Stimulated activated CD8-positive, alpha-beta memory T cell treated with anti-CD3 and anti-CD28 coated beads, Interleukin-7, amount 100 ng/mL, for 4 hours (primary cell): ENCODE measurements around the gene PM20D1.
A peak's percentile ranks its signal among the peaks of the same experiment; 100 is the strongest.
"Not testable (repeated sequence)": the region's sequence is repeated elsewhere in the genome, so short reads cannot be mapped to it uniquely, and the experiment has no call there.

Experiments used
- DNase-seq, 2 donors: peaks; one replicate each; pipeline ENCODE4 v3.0.0-alpha.2; 2020; ENCODE audit warnings: low read depth in 2 of 2

PM20D1 gene, protein sequence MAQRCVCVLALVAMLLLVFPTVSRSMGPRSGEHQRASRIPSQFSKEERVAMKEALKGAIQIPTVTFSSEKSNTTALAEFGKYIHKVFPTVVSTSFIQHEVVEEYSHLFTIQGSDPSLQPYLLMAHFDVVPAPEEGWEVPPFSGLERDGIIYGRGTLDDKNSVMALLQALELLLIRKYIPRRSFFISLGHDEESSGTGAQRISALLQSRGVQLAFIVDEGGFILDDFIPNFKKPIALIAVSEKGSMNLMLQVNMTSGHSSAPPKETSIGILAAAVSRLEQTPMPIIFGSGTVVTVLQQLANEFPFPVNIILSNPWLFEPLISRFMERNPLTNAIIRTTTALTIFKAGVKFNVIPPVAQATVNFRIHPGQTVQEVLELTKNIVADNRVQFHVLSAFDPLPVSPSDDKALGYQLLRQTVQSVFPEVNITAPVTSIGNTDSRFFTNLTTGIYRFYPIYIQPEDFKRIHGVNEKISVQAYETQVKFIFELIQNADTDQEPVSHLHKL

DNA sequence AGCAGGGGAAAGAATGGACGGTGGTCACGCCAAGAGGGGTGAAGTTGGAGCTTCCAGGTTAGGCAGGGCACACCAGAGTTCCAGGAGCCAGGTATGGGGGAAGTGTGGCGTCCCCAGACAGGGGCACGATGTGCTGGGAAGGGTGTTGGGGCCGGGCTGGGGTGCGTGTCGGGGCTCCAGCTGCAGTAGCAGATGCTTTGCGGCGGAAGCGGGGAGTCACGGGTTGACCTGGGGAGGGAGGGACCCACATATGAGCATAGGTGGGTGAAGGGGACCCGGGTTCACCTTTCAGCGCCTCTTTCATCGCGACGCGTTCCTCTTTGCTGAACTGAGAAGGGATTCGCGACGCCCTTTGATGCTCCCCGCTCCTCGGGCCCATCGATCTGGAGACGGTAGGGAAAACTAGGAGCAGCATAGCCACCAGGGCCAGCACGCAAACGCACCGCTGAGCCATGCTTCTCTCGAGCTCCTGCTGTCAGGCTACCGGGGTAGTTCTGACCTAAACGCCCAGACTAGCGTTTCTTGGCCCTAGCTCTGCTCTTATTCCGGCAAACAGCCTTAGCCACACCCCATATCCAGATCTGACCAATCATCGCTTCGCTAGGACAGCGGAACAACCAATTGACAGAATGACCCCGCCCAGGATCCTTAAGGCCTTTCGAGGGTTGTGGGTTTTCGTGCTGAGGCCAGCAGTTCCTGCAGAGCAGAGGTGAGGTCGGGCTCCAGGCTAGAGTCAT lies at the start of gene PM20D1:
PM20D1 (minus strand) TSS at position 514 of the 737 bp plus-strand sequence; CDS start at position 454, 60 bp downstream.
- peak; percentile 69 to 76 for DNase-seq

DNA sequence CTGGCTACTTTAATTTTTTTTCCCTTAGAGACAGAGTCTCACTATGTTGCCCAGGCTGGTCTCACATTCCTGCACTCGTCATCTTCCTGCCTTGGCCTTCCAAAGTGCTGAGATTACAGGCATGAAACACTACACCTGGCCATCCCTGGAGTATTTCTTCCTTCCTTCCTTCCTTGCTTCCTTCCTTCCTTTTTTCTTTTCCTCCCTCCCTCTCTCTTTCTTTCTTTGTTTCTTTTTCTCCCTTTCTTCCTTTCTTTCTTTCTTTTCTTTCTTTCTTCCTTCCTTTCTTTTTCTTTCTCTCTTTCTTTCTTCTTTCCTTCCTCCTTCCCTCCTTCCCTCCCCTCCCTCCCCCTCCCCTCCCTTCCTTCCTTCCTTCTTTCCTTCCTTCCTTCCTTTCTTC lies 46.4 kb upstream of the PM20D1 start:
- no peak for DNase-seq

DNA sequence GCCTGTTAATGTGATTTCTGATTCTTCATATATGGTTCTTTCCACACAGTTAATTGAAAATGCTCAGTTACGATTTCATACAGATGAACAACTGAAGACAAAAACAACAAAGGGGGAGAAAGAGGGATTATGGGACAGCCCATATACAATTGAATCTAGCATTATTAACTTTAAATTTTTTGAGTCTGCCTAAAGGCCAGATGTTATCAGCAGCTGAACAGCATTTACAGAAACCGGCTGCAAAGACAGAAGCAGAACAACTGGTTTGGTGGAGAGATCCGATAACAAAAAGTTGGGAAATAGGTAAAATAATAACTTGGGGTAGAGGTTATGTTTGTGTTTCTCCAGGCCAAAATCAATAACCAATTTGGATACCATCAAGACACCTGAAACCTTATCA lies 44.2 kb upstream of the PM20D1 start:
- not testable (repeated sequence) for DNase-seq

DNA sequence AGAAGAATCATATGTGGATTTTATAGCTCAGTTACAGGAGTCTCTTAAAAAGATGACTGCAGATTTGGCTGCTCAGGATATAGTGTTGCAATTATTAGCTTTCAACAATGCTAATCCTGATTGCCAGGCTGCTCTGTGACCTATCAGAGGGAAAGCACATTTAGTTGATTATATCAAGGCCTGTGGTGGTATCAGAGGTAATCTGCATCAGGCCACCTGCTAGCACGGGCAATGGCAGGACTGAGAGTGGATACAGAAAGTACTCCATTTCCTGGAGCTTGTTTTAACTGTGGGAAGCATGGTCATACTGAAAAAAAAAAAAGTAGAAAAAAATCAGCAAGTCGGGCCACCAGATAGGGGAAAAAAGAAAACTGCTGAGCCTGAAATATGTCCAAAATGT lies 42.2 kb upstream of the PM20D1 start:
- DNase-seq, result not testable (repeated sequence)

DNA sequence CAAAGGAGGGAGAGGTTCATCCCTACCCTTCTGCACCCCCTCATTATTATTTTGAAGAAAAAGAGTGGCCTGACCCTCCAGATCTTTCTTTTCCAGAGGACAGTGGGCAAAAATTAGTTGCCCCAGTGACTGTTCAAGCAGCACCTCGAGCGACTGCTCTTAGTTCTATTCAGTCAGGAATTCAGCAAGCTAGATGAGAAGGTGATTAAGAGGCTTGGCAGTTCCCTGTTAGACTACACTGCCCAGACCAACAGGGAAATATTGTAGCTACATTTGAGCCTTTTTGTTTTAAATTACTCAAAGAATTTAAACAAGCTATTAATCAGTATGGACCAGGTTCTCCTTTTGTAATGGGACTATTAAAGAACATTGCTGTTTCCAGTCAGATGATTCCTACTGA lies 41.5 kb upstream of the PM20D1 start:
- not testable (repeated sequence) for DNase-seq

DNA sequence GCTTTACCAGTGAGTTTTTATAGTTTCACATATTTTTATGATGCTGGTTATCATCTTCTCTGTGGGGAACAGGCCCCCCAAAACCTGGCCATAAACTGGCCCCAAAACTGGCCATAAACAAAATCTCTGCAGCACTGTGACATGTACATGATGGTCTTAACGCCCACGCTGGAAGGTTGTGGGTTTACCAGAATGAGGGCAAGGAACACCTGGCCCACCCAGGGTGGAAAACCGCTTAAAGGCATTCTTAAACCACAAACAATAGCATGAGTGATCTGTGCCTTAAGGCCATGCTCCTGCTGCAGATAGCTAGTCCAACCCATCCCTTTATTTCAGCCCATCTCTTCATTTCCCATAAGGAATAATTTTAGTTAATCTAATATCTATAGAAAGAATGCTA lies 40.7 kb upstream of the PM20D1 start:
- DNase-seq, result not testable (repeated sequence)

DNA sequence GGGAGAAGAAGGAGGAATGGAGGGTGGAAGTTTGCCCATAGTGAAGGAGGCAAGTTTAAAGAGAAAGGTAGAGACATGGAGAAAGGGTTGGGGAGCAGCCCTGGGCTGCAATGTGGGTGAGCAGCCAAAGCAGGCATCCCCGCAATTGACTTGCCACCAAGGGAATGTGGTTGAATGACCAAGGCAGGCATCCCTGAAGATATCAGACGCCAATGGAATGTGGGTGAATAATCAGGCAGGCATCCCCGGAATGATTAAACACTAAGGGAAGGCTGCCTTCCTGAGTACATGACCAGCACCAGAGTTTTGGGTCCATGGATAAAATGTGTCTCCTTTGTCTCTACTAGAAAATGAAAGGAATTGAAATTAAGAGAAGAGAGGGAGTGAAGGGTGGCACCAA lies 39.8 kb upstream of the PM20D1 start:
- not testable (repeated sequence) for DNase-seq

DNA sequence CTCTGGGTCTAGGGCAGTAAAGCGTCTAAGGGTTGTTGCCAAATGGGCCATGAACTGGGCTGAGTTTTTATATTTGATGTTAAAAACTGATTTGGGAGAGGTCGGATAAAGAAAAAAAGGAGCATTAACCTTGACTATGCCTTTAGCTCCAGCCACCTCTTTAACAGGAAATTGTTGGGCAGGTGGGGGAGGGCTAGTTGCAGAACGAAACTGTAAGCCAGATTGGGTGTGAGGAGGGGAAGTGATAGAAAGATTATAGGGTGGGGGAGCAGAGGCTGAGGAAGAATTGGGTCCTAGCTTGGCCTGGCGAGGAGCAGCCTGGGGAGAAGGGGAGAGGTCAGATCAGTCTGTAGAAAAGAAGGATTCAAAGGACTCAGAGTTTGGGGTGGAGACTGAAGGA lies 39.1 kb upstream of the PM20D1 start:
- DNase-seq, result not testable (repeated sequence)

DNA sequence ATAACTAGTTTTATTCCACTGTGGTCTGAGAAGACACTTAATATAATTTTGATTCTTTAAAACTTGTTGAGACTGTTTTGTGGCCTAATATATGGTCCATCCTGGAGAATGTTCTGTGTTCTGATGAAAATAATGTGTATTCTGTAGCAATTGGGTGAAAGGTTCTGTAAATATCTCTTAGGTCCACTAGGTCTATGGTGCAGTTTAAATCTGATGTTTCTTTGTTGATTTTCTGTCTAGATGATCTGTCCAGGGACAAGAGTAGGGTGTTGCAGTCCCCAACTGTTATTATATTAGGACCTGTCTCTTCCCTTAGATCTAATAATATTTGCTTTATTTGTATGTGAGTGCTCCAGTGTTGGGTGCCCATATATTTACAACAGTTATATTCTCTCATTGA lies 33.9 kb upstream of the PM20D1 start:
- DNase-seq, result no peak

DNA sequence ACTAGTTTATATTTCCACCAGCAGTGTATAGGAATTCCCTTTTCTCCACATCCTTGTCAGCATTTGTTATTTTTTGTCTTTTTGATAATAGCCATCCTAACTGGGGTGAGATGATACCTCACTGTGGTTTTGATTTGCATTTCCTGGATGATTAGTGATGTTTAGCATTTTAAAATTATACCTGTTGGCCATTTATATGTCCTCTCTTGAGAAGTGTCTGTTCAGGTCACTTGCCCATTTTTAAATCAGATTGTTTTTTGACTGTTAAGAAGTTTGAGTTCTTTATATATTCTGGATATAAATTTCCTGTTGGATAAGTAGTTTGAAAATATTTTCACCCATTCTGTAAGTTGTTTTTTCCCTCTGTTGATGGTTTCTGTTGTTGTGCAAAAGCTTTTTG lies 31.0 kb upstream of the PM20D1 start:
- DNase-seq, result no peak

DNA sequence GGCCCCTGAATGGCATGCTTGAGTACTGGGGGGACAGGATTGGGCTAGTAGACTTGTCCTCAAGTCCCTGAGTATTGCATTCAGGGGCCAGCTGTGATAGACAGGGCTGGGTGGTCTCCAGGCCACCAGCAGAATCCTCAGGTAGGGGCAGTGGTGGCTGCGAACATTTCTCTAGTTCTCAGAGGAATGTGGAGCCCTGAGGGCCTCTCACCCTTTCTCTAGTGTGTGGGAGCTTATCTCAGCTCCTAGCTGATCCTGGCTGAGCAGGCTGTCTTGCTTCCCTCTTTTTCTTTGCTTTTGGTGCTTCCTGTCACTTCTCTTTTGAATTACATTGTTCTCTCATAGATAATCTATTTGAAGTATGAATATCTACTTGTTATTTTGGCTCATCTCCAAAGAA lies 30.0 kb upstream of the PM20D1 start:
- DNase-seq, result no peak

DNA sequence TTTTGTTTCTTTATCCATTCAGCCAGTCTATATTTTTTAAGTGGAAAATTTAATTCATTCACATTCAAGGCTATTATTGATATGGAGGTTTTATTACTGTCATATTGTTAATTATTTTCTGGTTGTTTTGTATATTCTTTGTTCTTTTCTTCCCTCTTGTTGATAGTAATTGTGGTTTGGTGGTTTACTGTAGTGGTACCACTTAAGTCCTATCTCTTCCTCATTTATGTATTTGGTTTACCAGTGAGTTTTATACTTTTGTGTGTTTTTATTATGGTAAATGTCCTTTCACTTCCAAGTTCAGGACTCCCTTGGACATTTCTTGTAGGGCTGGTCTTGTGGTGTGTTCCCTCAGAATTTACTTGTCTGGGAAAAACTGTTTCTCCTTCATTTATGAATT lies 28.1 kb upstream of the PM20D1 start:
- no peak for DNase-seq

DNA sequence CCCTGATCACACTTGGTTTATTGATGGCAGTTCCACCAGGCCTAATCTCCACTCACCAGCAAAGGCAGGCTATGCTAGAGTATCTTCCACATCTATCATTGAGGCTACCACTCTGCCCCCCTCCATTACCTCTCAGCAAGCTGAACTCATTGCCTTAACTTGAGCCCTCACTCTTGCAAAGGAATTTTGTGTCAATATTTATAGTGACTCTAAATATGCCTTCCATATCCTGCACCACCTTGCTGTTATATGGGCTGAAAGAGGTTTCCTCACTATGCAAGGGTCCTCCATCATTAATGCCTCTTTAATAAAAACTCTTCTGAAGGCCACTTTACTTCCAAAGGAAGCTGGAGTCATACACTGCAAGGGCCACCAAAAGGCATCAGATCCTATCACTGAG lies 23.2 kb upstream of the PM20D1 start:
- DNase-seq, result not testable (repeated sequence)

DNA sequence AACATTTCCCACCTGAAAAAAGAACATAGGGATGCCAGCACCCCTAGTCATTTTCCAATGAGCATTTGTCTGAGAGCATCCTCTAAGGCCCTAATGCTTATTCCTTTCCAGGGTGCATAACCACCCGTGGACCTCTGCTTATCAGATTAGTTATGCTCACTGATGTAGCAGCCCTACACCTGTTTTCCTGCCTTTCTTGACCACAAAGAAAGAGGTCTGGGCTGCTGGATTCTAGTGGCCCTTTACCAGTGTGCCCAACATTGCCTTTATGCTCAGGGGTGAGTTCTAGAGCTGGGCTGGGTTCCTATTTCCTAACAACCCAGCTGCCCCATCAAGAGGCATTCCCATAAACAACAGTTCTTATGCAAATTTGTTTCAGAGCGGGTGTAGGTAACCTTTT lies 20.3 kb upstream of the PM20D1 start:
- no peak for DNase-seq

DNA sequence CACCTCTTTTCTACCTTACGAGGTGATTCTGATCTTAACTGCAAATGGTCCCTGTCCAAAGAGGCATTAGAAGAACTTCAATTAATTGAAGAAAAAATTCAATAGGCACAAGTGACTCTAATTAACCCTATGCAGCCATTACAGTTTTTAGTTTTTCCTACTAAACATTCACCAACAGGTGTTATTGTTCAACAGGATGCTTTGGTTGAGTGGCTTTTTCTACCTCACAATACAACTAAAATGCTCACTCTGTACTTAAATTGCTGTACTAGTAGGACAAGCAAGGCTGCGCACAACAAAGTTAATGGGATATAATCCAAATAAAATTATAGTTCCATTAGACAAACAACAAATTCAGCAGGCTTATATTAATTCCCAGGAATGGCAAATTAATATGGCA lies 11.6 kb upstream of the PM20D1 start:
- DNase-seq, result no peak

DNA sequence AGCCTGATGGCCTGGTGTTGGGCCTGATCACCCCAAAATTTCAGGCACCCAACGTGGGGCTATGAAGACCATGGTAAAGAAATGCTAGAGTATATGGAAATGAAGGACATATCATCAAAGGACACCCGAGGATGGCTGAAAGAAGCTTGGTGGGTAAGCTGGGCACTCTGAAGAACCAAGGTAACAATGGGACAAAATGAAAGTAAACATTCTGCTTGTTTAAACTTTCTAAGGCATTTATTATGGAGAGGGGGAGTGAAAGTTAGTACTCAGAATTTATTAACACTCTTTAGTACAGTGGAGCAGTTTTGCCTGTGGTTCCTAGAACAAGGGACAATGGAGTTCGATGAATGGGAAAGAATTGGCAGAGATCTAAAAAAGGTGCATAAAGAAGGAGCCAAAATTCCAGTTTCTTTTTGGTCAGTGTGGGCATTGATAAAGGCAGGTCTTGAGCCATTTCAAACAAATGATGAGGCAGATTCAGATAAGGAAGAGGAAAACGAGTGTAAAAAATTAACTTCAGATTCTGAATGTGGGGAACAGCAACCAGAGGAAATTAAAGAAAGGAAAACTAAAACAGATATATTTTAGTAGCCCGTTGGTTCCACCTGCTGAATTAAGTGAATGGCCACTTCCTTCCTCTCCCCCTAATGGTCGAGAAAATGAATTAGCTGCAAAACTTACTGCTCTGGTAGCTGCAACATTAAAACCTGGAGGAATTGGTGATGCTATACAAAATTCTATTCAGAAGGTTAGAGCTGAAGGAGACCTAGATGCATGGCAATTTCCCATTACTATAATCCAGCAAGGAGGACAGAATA lies 8.4 kb upstream of the PM20D1 start:
- DNase-seq, result no peak

DNA sequence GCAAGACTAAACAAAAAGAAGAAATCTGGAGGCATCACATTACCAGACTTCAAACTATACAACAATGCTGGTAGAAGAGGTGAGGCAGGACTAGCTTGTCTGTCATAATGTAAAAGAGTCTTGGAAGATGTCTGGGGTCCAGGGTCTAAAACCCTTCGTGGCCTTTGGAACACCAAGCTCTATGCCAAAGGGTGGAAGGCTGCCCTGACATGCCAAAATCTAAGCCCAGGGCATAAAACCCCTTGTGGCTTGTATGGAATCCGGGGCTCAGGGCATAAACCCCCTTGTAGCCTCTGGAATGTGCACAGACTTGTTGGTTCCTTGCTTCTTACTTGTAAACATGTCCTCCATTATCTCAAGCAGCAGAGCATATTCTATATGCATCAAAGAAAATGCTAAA lies 7.6 kb upstream of the PM20D1 start:
- not testable (repeated sequence) for DNase-seq

DNA sequence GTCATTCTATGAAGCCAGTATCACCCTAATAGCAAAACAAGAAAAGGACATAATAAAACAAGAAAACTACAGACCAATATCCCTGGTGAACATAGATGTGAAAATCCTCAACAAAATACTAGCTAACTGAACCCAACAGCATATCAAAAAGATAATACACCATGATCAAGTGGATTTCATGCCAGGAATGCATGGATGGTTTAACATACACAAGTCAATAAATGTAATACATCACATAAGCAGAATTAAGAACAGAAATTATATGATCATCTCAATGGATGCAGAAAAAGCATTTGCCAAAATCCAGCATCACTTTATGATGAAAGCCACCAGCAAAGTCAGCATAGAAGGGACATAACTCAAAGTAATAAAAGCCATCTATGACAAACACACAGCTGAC lies 6.5 kb upstream of the PM20D1 start:
- DNase-seq, result no peak

DNA sequence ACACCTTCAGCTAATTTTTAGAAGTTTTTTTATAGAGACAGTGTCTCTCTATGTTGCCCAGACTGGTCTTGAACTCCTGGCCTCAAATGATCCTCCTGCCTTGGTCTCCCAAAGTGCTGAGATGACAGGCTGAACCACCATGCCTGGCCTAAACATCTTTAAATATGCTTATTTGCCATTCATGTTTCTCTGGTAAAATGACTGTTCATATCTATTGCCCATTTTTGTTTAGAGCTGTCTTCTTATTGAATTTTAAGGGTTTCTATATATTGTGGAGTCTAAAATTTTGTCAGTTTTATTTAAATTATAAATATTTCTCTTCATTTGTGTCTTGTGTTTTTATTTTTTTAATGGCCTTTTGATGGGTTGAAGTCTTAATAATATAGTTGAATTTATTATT lies 3.0 kb upstream of the PM20D1 start:
- no peak for DNase-seq

DNA sequence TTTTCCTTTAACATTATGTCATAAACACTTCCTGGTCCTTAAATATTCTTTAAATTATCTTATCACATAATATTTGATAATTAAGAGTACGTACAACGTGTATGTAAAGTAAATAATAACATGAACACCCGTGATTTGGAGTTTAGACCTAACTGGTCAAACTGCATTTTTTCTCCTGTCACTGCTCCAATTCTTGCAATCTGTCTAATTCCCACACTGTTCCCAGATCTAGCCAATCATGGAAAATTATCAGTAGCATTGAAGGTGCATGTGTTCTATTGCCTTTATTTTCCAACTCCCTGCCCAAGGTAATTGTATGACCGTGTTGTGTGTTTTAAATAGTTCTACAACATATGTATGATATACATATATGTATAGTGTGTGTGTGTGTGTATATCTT lies 2.1 kb upstream of the PM20D1 start:
- DNase-seq, result no peak

DNA sequence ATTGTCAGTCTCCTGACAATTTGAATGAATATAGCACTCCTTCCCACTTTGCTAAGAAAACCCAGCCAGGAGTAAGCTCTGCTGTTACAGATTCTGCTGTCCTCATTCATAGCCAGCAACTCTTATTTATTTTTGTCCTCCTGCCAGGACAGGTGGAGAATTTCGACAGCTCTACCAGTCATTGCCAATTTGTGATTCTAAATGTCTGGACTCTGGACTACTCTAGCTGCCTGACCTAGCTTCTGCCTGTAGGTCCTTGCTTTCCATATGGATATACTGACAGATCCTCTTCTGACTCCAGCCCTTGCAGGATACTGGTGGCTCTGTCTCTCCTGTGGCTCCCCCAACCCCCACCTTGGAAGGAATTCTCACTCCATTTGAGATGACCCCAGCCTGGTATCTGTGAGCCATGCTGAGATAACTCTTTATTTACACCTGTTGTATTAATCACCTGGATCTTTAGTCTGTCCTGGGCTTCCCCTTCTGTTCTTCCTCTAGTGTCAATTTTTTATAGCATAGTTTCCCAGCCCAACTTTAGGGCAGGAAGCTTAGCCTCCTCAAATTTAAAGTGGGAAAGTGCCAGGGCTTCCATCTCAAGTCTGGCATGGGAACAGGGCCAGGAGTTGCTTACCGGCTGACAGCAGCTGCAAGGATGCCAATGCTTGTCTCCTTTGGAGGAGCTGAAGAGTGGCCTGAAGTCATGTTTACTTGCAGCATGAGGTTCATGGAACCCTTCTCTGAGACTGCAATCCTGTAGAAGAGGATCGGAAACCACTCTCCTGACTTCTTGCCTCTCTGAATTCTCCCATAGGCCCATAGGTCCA lies 6.7 kb downstream of the PM20D1 start:
- no peak for DNase-seq
